ENCODE measurements around the gene TOMM7. TPM values are rescaled to one million over a fixed set of nuclear protein-coding genes. Genes with fewer than 3 reads are reported as not detected.
"Not testable (repeated sequence)": the region's sequence is repeated elsewhere in the genome, so short reads cannot be mapped to it uniquely, and the experiment has no call there.

TOMM7 gene
- total and polyA plus RNA-seq, 8 donors, result 126 to 316 (median 223) TPM

GRCh38 chr7:22851145-22851544, 28.5 kb upstream of the TOMM7 start:
- FAIRE-seq (no peak), ATAC-seq (no peak), DNase-seq (no peak)
- Histone ChIP-seq H3K36me3 (no peaks in the 10 kb centered on the region), H3K27ac (no peak overlapping the region), H3K4me1 (peaks cover 0 to 7% (median 0%) of the 10 kb centered on the region in 3 donors), H3K4me3 (no peak overlapping the region), H3K9me3 (no peaks in the 10 kb centered on the region), H3K27me3 (no peaks in the 10 kb centered on the region)
- intact Hi-C loops (cut with DNase I), result no loop called here
- WGBS, 2 donors, result 68 to 80% methylated on average over 2 of the region's 2 CpGs
- no peak for TF ChIP-seq CTCF (IDR thresholded peaks at IDR 0.05)

- FAIRE-seq; H3K27me3 ChIP-seq; H3K9me3 ChIP-seq; intact Hi-C loops (cut with DNase I); H3K36me3 ChIP-seq; H3K4me1 ChIP-seq; DNase-seq; ATAC-seq; H3K27ac ChIP-seq; H3K4me3 ChIP-seq: not testable (repeated sequence)
- 100% methylated on average over 1 of the region's 1 CpG for WGBS, 2 donors
These were observed 27.7 kb upstream of the TOMM7 start for GRCh38 chr7:22850394-22850793.

- no peak overlapping the region for H3K27ac ChIP-seq
- FAIRE-seq, result no peak
- no peaks in the 10 kb centered on the region for H3K36me3 ChIP-seq
- WGBS, 2 donors, result 96% methylated on average over 1 of the region's 1 CpG
- no peaks in the 10 kb centered on the region for H3K9me3 ChIP-seq
- DNase-seq, result no peak
- intact Hi-C loops (cut with DNase I), result no loop called here
- H3K4me3 ChIP-seq, result no peak overlapping the region
- no peaks in the 10 kb centered on the region for H3K27me3 ChIP-seq
- ATAC-seq, result no peak
- no peak for TF ChIP-seq CTCF (IDR thresholded peaks at IDR 0.05)
- H3K4me1 ChIP-seq, result no peaks in the 10 kb centered on the region
These were observed 27.0 kb upstream of the TOMM7 start for GRCh38 chr7:22849662-22850061.

- H3K27me3 ChIP-seq, result no peaks in the 10 kb centered on the region
- TF ChIP-seq CTCF (IDR thresholded peaks at IDR 0.05), result no peak
- H3K4me3 ChIP-seq, result no peak overlapping the region
- WGBS, 2 donors, result 27 to 35% methylated on average over 2 of the region's 2 CpGs
- no peak for FAIRE-seq
- ATAC-seq, result no peak
- no peak for DNase-seq
- no peaks in the 10 kb centered on the region for H3K9me3 ChIP-seq
- intact Hi-C loops (cut with DNase I), result no loop called here
- H3K36me3 ChIP-seq, result no peaks in the 10 kb centered on the region
- no peak overlapping the region for H3K27ac ChIP-seq
- H3K4me1 ChIP-seq, result no peaks in the 10 kb centered on the region
These were observed 26.5 kb upstream of the TOMM7 start for GRCh38 chr7:22849172-22849571.

GRCh38 chr7:22846961-22847360, 24.3 kb upstream of the TOMM7 start:
- no peaks in the 10 kb centered on the region for H3K27me3 ChIP-seq
- H3K36me3 ChIP-seq, result no peaks in the 10 kb centered on the region
- H3K27ac ChIP-seq, result no peak overlapping the region
- WGBS, 2 donors, result 43 to 63% methylated on average over 1 of the region's 1 CpG
- FAIRE-seq (no peak), DNase-seq (no peak), ATAC-seq (no peak)
- no peaks in the 10 kb centered on the region for H3K4me1 ChIP-seq
- no peaks in the 10 kb centered on the region for H3K9me3 ChIP-seq
- no peak overlapping the region for H3K4me3 ChIP-seq
- no peak for TF ChIP-seq CTCF (IDR thresholded peaks at IDR 0.05)
- intact Hi-C loops (cut with DNase I), result no loop called here

Measured in pancreas (tissue), 10 donors.